Stimulated activated CD8-positive, alpha-beta memory T cell treated with anti-CD3 and anti-CD28 coated beads, Interleukin-4, amount 100 ng/mL, for 48 hours (primary cell): ENCODE measurements around the gene SCGB1C1.
A peak's percentile ranks its signal among the peaks of the same experiment; 100 is the strongest.

Experiments used
- DNase-seq: peaks from one replicate; pipeline ENCODE4 v3.0.0-alpha.2; 2020

Gene SCGB1C1

DNA sequence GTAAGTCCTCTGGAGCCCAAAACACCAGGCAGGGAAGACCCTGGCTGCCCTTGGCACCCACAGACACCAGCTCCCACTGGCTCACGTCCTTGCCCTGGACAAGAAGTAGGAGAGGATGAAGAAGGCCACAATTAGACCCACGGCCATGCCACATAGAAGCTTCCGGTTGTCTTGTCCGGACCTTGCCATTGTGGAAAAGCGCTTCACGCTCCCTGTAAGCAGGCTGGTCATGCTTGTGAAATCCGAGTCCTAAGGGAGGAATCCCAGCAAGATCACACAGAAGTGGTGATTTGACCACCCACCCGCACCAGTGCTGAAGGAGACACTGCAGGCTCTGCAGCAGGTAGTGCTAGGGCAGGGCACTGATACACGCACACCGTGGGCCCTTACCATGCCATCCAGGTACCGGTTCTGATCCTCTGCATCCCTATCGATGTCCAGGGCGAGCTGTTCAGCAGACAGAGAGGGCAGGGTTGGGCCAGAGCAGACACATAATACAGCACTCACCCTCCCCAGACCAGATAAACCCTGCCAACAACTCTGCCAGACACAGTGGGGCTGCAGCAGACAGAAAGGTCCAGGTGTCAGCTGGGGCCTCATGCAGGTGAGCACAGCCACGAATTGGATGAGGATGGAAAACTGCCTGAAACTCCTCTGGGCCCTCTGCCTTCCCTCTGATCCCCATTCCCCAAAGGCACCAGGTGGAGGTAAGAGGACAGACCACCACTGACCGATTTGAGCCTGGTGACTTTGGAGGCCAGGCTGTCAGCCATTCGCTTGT, 12.5 kb downstream of the SCGB1C1 start:
- DNase-seq, result no peak

DNA sequence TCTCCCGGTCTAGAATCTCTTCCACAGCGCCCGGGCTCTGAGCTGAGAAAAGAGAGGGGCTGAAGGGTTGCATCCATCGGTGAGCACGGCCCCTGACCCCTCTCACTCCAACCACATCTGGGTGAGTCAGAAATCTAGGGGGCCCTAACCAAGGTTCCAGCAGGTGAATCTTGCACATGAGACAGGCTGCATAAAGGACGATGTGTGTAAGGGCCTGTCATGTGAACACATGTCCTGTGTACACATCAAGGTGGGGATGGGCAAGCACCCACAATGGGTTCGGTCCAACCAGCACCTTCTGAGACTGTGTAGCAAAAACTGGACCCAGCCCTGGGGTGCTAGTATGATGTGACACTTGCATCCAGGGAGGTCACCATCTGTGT, 13.1 kb downstream of the SCGB1C1 start:
- peak; percentile 25 for DNase-seq

DNA sequence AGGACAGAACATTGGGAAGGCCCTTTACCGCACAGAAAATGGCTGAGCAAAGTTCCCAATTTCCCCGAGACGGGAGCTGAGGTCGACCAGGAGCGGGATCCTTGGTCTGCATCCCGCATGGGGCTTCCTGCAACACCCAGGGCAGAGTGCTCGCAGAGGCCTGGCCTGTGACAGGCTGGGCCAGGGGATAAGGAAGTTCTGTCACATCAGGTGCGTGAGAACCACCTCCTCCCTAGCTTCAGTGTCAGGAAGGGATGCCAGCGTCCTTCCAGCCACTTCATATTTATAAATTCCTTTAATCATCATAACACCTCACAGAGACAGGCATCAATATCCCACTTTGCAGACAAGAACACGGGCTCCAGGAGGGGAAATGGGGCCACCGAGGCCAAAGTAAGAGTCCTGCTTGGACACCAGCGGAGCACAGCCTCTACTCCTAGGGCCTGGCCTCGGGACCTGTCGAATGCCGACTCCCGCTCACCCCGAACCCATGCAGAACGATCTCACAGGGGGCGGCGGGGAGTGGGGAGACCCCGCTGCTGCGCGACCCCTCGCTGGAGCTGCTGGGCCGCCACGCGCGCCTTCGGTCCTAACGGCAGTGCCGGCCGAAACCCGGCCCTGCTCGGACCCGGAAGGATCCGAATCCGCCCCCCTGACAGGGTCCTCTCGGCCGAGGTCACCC, 13.8 kb downstream of the SCGB1C1 start:
- peak; percentile 39 for DNase-seq

DNA sequence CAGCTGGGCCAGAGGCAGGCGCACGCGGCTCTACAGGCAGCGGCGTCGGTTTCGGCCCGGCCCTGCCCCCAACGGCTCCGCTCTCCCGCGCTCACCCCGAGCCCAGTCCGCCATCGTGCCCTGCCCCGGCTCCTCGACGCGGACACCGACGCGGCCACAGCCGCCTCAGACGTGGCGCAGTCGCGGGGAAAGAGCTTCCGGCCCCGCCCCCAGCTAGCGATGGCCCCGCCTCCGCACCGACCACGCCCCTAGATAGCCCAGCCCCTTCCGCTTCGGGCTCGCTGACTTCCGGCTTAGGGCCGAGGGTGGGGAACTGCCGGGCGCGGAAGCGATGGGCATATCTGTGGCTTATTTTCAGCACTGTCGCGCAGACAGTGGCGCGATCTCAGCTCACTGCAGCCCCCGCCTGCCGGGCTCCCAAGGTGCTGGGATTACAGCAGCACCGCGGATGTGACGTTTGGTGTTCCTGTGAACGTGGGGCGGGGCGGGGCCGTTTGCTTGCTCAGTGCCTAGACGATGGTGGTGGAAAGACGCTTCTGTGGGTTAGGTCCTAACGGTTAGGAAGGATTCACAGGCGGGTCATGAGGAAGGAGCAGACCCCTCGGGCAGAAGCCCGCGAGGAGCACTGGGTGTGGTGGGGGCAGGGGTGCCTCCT, 14.5 kb downstream of the SCGB1C1 start, which contains the start of the genes BET1L and RIC8A:
Gene BET1L (minus strand): TSS at position 192 of the 655 bp plus-strand sequence. CDS start 78 bp downstream, at position 114.
Gene RIC8A (plus strand): TSS at position 501 of the 655 bp plus-strand sequence. CDS start 1,147 bp downstream, outside the sequence.
- peak; percentile 96 for DNase-seq

- DNase-seq, result no peak
Measured at GRCh38 chr11:207863-208180, 14.9 kb downstream of the SCGB1C1 start.

DNA sequence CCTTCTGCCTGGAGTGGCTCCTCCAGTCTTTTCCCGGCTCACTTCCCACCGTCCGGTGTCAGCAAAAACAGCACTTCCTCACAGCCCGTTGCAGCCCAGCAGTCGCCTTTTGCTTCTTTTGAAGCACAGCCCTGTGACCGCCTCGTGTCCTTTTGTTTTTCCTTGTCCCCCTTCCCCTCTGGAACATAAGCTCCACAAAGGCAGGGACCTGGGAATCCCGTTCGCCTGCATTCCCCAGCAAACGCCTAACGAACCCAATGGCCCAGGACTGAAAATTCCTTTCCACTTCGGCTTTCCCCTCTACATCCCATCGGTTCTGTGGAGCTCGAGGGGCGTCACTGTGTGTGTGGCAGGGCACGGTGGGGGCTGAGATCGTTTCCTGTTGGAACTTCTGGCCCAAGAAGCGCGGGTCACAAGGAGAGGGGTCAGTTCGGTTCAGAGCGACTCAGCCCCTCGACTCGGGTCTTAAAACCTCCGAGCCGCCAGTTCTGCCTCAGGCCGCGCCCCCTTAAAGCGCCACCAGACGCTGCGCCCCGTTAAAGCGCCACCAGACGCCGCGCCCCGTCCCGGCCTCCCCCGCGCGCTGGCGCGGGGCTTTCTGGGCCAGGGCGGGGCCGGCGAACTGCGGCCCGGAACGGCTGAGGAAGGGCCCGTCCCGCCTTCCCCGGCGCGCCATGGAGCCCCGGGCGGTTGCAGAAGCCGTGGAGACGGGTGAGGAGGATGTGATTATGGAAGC, 15.5 kb downstream of the SCGB1C1 start:
- DNase-seq, result peak; percentile 88

DNA sequence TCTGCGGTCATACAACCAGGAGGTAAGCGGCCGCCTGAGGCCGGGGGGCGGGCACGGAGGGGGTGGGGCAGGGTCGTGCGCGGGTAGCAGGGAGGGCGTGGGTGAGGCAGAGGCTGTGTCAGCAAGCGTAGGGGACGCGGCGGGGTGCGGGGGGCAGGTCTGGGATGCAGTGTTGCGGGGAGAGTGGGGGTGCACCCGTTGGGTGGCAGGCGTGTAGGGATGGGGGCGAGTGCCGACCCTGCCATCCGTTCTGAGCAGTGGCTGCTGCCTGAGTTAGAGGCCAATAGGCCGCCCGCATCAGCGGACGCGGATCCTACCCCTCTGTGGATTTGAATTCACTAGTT, 16.0 kb downstream of the SCGB1C1 start:
- no peak for DNase-seq

GRCh38 chr11:209275-210121, 16.6 kb downstream of the SCGB1C1 start:
- DNase-seq, result peak; percentile 34

DNA sequence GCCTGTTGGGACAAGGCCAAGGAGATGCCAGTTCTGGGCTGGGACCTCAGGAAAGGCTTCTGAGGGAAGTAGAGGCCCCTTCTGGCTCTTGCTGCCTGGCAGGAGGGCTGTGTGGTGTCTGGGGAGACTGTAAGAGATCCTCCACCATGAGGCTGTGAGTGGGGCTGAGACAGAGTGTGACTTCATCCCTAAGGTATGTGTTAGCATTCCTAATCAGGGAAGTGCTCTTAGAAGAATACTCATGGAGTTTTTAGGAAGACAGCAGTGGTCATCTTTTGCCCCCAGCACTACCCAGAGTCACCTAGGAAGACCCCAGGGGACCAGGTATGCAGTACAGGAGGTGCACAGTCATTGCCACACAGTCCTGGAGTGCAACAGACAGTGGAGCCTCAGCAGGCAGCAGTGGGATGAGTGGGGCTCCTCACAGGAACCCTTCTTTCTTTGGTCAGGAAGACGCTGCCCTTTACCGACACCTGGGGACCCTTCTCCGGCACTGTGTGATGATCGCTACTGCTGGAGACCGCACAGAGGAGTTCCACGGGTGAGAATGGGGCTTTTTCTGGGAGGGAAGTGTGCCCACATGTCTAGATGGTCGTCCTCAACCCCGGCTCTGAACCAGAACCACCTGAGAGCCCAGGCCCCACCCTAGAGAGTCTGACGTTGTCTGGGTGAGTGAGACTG, 17.4 kb downstream of the SCGB1C1 start:
- no peak for DNase-seq

DNA sequence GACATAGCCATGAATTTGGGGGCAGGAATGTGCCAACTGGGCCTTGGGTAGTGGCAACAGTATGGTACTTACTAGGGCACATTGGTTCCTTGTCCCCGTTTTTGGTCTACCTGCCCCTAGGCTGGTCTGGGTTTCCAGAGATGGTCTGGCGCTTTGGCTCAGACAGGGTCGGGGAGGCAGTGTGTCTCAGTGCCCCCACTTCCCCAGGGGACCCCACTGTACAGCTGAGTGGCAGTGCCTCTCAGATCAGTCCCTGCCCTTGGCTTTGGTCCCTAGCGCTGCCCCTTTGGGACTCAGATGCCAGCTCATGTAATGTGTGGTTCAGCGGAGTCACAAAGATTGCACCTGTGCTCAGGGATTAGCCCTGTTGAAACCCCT, 17.9 kb downstream of the SCGB1C1 start:
- no peak for DNase-seq

- no peak for DNase-seq
Measured at GRCh38 chr11:211295-211694, 18.4 kb downstream of the SCGB1C1 start.

- DNase-seq, result no peak
Measured at GRCh38 chr11:211741-212140, 18.9 kb downstream of the SCGB1C1 start.

DNA sequence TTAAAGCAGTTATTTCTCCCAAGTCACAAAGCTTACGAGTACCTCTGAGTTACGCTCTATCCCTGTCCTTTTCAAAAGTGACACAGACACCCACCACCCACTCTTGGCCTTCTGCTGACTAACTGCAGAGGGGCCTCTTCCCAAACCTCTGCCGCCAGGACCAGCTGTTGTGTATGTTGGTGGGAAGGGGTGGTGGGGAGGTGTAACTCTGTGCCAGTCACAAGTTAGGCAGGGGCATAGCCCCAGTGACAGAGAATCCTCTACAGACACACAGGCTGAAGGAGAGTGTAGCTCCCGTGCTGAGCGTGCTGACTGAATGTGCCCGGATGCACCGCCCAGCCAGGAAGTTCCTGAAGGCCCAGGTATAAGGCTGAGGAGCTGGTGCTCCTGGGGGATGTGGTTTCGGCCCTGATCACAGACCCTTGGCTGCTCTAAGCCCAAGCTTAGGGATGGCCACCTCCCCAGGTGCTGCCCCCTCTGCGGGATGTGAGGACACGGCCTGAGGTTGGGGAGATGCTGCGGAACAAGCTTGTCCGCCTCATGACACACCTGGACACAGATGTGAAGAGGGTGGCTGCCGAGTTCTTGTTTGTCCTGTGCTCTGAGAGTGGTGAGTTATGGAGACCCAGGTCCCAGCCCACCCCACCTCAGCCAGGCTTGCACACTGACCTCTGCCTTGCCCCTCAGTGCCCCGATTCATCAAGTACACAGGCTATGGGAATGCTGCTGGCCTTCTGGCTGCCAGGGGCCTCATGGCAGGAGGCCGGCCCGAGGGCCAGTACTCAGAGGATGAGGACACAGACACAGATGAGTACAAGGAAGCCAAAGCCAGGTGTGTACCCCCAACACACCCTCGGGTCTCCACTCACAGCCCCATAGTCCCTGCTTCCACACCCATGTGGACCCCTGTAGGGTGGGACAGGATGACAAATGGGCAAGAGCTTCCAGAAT, 19.5 kb downstream of the SCGB1C1 start:
- no peak for DNase-seq

- no peak for DNase-seq
Measured at GRCh38 chr11:213111-213510, 20.2 kb downstream of the SCGB1C1 start.

DNA sequence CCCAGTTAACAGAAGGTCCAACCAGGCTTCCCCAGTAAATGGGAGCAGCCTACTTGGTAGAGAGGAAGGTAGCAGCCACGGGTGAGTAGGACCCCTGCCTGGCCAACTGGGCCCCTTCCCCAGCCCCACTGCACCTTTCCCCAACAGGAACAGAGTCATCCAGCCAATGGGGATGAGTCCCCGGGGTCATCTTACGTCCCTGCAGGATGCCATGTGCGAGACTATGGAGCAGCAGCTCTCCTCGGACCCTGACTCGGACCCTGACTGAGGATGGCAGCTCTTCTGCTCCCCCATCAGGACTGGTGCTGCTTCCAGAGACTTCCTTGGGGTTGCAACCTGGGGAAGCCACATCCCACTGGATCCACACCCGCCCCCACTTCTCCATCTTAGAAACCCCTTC, 21.2 kb downstream of the SCGB1C1 start:
- DNase-seq, result no peak

DNA sequence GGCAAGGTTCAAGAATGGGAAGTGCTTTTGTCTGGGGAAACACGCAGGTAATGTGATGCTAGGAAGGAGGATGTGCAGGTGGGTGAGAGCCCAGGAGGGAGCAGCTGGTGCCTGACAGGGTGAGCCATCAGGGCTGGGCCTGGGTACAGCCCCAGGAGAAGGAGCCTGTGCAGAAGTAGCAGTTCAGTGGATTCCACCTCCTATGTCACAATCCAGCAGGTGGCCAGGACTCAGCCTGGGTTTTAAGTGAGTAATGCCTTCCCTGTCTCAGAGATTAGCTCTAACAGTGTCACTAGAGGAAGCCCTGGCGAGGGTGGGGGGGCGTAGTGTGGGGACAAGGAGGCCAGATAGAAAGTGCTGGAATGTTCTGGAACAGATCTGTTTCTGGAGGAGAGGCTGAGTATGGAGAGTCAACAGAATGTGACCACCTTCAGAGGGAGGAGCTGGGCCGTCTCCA, 22.7 kb downstream of the SCGB1C1 start:
- DNase-seq, result no peak

DNA sequence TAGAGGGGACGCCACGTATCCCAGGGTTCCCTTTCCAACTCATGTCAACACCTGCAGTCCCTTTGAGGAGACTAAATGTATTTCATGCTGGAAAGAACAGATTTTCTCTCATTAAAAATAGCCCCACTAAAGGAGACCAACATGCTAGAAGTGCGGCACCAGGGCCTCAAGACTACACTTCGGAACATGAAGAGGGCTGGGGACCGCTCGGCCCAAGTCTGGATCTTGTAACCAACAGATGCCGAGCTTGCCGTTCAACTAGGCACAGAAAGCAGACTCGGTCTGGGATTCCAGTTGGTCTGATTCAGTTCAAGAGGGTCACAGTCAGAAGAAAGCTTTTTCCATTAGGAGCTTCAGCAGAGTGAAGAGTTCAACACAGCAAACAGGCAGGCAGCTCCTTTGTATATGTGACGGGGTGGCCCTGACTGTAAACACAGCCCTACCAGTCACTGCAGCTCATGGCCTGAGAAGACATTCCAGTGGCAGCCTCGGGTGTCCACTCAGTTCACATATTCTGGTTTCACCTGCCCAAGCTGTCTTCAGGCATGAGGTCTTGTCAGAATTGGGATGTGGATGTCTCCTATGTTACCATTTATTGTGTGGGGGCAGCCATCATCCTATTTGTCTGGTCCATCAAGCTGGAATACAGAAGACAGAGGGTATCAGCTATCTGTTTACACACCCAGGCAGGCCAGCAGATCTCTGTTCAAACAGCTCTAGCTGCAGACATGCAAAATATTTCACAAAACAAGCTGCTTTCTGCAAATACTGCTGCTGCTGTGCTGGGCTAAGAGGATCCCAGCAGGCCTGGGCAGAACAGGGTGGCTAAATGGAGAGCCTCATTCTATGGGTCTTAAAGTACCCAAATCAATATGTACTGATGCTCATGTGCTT, 23.4 kb downstream of the SCGB1C1 start:
- DNase-seq, result no peak

DNA sequence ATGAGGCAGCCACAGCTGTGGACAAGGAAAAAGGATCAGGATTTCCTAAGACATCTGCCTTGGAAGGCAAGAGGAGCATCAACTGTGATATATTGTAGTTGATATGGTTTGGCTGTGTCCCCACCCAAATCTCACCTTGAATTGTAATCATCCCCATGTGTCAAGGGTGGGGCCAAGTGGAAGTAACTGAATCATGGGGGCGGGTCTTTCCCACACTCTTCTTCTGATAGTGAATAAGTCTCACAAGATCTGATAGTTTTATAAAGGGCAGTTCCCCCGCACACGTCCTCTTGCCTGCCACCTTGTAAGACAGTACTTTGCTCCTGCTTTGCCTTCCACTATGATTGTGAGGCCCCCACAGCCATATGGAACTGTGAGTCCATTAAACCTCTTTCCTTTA, 24.8 kb downstream of the SCGB1C1 start:
- DNase-seq, result no peak

GRCh38 chr11:218815-219593, 26.1 kb downstream of the SCGB1C1 start:
- DNase-seq, result no peak
